Measurements from ENCODE around the gene TBC1D1.

TBC1D1 gene

DNA sequence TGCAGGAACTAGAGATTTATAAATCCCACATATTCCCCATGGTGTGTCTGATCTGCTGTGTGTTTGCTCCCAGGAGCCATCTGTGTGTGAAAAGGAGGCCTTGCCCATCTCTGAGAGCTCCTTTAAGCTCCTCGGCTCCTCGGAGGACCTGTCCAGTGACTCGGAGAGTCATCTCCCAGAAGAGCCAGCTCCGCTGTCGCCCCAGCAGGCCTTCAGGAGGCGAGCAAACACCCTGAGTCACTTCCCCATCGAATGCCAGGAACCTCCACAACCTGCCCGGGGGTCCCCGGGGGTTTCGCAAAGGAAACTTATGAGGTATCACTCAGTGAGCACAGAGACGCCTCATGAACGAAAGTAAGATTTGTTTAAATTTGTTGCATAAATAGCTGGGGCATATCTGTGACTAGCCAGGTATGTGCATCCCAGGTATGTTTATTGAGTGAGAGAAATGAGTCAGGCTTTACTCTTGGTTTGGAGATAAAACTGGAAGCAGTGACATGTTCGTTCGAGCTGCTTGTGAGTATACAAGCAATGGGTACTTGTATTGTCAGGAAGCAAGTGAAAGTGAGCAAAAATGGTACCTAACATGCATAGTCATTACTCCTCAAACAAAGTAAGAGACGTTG lies 158.8 kb downstream of the TBC1D1 start:
- DNase-seq (ENCODE audit: low read depth in 2 of 2) = no peak

DNA sequence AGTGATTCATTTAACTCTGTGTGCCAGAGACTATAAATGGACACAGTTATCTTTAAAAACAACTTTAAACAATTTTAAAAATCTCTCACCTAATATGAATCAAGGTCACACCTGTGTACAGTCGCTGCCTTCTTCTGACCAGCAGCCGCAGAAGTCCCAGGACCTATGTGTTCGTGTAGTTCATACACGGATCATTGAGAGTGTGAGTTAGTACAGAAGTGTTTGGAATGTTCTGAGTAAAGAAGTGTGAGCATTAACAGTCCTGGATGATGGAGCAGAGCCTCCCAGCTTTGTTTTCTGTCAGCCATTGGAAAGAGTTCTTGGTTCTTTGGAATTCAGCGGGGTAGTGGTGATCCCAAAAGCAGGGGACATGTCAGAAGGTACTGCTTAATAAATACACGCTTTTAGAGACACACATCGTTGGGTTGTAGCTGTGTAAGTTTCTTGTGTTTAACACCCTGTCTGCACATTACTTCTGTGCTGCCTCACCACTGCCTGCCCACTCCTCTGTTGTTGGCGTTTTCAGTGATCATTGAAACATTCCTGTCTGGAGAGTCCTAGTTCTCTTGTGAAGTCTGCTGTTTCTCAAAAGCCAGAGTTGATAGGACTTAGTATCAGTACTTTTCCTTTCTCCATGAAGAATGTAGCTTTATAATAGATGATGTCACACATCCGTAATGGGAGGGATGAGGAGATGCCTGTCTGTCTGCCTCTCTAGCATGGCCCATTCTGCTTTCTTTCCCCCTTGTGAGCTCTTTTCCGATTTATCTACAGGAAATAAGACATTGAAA lies 159.9 kb downstream of the TBC1D1 start:
- DNase-seq (ENCODE audit: low read depth in 2 of 2) = no peak

DNA sequence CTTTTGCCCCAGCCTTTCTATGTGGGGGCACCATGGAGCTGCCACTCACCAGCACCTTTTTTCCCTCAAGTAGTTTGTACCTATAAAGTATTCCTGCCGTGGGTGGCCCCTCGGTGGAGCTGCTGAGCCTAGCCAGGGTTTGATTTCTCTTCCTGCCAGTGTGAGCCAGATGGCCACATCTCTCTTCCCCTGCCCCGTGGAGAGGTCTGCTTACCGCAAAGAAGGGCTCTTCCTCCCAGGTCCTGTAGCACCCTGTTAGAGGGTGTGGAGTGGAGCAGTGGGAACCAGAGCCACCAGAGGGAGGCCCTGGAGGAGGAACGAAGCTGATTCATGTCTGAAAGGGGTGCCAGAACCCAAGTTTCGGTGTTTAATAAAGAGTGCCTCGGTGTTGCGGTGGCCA lies 164.7 kb downstream of the TBC1D1 start:
- DNase-seq (ENCODE audit: low read depth in 2 of 2) = no peak

- no peak for DNase-seq (ENCODE audit: low read depth in 2 of 2)
Measured at GRCh38 chr4:38056011-38056685, 165.3 kb downstream of the TBC1D1 start.

GRCh38 chr4:38058151-38058550 lies 167.3 kb downstream of the TBC1D1 start:
- no peak for DNase-seq (ENCODE audit: low read depth in 2 of 2)

- DNase-seq (ENCODE audit: low read depth in 2 of 2) = no peak
Measured at GRCh38 chr4:38060829-38061431, 170.0 kb downstream of the TBC1D1 start.

GRCh38 chr4:38062088-38062775 lies 171.3 kb downstream of the TBC1D1 start:
- peak; percentile 18 to 47 for DNase-seq (ENCODE audit: low read depth in 2 of 2)

GRCh38 chr4:38062776-38063097 lies 171.9 kb downstream of the TBC1D1 start:
- DNase-seq (ENCODE audit: low read depth in 2 of 2) = no peak

DNA sequence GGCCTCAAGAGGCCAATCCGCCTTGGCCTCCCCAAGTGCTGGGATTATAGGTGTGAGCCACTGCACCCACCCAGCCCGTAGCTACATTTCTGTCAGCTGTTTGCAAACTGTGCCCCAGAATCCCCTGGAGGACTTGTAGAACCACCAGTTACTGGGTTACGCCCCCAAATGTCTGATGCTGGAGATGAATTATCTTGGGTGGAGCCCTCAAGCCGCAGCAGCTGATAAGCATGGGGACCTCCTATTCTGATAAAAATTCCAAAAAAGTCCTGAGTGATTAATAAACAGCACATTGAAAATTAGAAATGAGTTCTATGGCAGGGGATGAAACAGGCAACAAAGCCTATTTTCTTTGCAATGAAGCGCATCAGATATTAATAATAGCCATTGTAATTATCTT lies 174.3 kb downstream of the TBC1D1 start:
- DNase-seq (ENCODE audit: low read depth in 2 of 2) = no peak

DNA sequence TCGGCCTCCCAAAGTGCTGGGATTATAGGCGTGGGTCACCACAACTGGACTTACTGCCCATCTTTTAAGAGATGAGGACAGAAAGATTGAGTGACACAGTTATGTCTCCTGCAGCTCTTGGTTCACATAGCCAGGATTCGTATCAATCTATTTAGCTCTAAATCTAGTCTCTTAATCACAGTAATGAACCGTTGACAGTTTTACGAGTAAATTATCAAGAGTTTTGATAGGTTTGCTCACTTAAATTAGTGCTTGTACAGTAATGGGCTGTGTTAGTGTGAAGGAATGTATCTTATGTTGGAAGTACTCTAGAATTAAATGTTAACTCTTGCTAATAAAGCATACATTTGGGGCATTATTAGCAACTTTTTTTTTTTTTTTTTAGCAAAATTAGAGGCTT lies 175.0 kb downstream of the TBC1D1 start:
- DNase-seq (ENCODE audit: low read depth in 2 of 2) = no peak

DNA sequence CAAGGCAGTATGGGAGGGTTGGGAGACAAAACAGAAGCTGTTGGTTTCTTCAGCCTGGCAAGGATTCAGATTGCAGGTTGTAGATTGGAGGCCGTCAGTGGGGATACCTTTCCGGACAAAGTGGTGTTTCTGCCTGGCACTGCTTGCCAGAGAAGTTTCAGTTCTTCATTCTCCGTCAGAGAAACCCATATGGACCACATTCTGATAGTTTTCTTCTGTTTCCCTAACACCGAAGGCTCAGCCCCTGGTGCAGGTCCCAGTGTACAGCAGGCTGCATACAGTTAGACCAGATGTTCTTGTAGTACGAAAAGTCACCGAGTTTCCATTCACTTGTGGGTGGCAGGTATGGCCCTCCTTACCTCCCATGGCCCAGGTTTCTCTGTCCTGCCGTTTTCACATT lies 176.6 kb downstream of the TBC1D1 start:
- no peak for DNase-seq (ENCODE audit: low read depth in 2 of 2)

- no peak for DNase-seq (ENCODE audit: low read depth in 2 of 2)
Measured at GRCh38 chr4:38068107-38068506, 177.2 kb downstream of the TBC1D1 start.

DNA sequence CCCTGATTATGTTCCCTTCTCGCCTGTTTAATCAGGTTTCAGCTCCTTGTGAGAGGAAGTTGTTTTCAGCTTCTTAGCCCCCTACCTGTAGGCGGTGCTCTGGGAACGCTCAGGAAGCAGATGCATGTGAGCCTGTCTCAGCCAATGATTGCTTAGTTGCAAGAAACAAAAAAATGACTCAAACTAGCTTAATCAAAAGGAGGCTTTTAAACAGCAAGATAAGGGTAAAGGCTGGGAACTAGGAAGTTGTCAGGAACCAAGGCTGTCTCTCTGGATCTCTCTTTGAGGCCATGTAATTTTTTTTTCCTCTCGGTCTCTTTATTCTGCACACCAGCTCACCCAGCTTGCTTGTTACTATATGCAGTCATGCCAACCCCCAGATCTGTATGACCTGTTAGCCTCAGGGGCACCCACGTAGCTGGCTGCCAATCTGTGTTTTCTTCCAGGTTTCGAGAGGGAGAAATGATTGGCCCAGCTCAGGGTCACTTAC lies 178.4 kb downstream of the TBC1D1 start:
- DNase-seq (ENCODE audit: low read depth in 2 of 2) = no peak

DNA sequence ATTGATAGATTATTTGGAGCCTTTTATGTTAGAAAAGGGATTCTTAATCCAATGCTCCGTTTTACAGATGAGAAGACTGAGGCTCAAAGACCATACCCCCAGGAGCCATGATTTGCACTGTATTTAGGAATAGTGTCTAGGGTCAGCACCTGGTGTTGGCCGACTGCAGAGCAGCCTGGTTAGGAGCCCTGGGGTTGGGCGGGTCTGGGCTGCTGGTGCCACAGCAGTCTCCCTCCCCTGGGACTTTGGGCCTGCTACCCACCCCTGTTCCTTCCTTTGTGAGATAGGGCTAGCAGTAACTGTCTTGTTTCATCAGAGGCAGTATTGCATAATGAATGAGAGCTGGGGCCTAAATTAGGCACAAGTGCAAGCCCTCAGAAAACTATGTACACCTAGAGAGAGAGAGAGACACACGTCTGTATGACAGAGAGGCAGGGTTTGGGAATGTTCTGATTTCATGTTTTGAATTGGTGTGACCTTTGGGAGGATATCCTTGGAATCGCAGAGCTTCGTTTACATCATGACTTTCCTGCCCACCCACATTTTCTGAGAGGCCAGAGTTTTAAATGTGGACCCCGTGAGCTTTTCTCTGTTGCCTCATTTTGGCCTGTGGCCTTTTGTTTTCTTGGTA lies 181.0 kb downstream of the TBC1D1 start:
- no peak for DNase-seq (ENCODE audit: low read depth in 2 of 2)

DNA sequence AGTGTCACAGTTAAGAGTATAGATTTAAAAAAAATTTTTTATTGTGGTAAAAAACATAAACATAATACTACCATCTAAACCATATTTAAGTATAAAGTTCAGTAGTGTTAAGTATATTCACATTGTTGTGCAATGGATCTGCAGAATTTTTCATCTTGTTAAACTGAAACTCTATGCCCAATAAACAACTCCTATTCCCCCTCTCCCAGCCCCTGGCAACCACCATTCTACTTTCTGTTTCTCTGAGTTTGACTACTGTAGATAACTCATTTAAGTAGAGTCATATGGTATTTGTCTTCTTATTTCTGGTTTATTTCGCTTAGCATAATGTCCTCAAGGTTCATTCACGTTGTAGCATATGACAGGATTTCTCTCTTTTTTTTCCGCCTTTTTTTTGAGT lies 181.7 kb downstream of the TBC1D1 start:
- DNase-seq (ENCODE audit: low read depth in 2 of 2) = no peak

GRCh38 chr4:38073596-38074234 lies 182.8 kb downstream of the TBC1D1 start:
- DNase-seq (ENCODE audit: low read depth in 2 of 2) = no peak

DNA sequence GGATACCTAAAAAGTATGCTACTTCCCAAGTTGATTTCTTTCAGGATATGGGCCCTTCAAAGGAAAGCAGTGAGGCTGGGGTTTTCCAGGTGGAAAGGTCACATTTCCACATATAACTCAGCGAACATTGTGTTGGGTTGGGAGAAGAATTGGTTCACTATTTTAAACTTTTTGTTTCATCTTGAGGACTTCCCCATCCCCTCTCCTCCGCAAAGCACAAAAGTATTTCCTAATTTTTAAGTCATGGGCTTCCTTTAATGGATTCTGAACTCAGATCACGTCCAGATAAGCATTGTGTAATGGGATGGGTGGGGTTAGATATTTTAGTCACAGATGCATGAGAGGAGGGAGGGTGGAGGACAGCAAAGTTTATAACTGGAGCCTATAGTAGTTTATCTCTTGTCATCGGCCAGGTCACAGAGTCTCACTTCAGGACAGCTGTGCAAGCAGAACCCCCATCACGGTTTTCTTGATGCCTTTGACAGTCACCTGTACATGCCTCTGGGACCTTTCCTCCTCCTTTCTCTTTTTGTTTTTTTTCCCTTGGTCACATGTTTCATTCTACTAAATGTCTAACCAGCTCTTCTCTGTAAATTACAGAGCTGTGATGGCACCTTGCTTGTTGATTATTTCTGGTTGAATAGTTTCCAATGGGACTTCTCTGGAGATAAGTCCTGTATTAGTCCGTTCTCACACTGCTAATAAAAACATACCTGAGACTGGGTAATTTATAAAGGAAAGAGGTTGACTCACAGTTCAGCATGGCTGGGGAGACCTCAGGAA lies 184.7 kb downstream of the TBC1D1 start:
- DNase-seq (ENCODE audit: low read depth in 2 of 2) = no peak

- no peak for DNase-seq (ENCODE audit: low read depth in 2 of 2)
Measured at GRCh38 chr4:38076153-38076669, 185.3 kb downstream of the TBC1D1 start.

DNA sequence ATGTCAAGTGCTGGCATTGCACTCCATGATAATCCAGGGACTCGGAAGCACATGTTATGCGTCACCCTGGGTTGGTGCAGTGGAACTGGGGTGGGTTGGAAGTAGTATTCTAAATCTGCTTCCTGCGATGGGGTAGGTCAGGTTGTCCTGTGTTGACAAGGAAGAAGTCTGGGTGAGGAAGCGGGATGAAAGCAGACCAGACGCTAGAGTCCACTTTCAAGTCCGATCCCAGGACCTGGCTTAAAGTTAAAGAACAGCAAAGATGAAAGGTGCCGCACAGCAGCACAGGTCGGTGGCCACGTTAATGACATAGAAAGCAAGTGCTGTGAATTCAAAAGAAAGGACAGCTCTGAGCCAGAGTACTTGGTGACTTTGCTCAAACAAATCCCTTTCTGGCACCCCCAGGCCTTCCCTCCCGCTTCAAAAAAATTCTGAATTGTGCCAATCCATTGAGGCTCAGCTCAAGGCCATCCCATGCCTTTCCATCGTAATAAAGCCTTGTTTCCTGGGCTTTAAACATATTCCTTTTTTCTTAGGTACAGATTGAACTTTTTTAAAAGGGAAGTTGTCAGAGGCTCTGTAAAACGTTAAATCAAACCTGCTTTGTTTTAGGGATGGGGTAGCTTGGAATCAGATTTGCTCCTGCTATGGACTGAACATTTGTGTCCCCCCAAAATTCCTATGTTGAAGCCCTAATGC lies 187.1 kb downstream of the TBC1D1 start:
- no peak for DNase-seq (ENCODE audit: low read depth in 2 of 2)
